Retinal pigment epithelial cell (primary cell): ENCODE data around the gene LTO1.

Experiments
- DNase-seq: peaks from one replicate; pipeline ENCODE4 v3.0.0-alpha.2; 2010; ENCODE audit warnings: low read depth
- H3K4me3 ChIP-seq: 2 replicates; pipeline ENCODE4 v1.5.1; 2011; ENCODE audit warnings: mild to moderate bottlenecking, low read length, control low read depth, moderate library complexity
- TF ChIP-seq, protein P1 (sequence below): conservative IDR thresholded peaks from 2 replicates; pipeline ENCODE4 v1.5.1; 2011; ENCODE audit warnings: low read depth, low read length, control low read depth, inconsistent platforms

Gene LTO1

DNA sequence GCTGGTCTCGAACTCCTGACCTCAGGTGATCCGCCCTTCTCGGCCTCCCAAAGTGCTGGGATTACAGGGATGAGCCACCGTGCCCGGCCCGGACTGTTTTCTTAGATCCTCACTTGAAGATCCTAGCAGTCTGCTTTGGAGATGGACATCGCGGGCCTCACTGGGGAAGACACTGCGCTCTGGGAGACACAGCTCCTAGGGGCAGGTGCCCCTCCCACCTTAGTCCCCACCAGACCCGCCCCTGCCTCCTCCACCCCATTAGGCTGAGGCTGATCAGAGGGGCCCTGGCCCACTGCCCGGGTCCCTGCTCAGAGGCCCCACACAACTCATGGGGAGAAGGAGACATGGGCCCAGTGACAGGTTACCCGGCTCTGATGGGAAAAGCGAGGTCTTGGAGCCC lies 11.3 kb upstream of the LTO1 start:
- H3K4me3 ChIP-seq, result no peak overlapping the region
- no peak for DNase-seq
- TF ChIP-seq, protein P1, sequence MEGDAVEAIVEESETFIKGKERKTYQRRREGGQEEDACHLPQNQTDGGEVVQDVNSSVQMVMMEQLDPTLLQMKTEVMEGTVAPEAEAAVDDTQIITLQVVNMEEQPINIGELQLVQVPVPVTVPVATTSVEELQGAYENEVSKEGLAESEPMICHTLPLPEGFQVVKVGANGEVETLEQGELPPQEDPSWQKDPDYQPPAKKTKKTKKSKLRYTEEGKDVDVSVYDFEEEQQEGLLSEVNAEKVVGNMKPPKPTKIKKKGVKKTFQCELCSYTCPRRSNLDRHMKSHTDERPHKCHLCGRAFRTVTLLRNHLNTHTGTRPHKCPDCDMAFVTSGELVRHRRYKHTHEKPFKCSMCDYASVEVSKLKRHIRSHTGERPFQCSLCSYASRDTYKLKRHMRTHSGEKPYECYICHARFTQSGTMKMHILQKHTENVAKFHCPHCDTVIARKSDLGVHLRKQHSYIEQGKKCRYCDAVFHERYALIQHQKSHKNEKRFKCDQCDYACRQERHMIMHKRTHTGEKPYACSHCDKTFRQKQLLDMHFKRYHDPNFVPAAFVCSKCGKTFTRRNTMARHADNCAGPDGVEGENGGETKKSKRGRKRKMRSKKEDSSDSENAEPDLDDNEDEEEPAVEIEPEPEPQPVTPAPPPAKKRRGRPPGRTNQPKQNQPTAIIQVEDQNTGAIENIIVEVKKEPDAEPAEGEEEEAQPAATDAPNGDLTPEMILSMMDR, result no peak

DNA sequence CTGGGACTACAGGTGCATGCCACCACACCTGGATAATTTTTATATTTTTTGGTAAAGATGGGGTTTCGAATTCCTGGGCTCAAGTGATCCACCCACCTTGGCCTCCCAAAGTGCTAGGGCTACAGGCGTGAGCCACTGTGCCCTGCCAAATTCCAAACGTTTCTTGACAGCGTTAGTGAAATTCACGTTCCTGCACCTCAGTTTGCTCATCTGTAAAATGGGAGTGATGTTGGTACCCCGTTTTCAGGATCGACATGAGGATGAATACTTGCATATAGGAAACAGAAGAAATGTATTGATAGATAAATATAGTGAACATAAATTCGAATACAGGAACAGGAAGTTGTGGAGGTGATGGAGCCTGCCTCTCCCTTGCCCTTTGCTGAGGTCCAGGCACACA lies 10.2 kb upstream of the LTO1 start:
- TF ChIP-seq, protein P1, result no peak
- no peak for DNase-seq
- H3K4me3 ChIP-seq, result no peak overlapping the region

DNA sequence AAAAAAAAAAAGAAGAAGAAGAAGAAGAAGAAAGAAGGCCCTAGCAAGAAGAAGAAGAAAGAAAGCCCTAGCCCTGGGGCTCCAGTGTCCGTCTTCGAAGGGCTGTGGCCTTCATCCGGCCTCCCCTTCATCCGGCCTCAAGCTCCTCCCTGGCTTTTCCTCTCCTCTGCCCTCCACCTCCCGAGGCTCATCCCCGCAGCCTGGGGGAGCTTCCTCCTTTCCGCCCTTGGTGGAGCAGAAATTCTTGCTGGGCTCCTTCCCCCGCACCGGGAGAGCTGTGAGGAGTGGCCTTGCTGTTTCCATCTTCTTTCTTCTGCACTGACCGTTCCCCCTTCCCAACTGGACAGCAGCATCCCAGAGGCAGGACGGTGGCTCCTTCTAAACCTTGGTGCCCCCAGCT lies 9.5 kb upstream of the LTO1 start:
- no peak overlapping the region for H3K4me3 ChIP-seq
- TF ChIP-seq, protein P1, result no peak
- DNase-seq, result no peak

DNA sequence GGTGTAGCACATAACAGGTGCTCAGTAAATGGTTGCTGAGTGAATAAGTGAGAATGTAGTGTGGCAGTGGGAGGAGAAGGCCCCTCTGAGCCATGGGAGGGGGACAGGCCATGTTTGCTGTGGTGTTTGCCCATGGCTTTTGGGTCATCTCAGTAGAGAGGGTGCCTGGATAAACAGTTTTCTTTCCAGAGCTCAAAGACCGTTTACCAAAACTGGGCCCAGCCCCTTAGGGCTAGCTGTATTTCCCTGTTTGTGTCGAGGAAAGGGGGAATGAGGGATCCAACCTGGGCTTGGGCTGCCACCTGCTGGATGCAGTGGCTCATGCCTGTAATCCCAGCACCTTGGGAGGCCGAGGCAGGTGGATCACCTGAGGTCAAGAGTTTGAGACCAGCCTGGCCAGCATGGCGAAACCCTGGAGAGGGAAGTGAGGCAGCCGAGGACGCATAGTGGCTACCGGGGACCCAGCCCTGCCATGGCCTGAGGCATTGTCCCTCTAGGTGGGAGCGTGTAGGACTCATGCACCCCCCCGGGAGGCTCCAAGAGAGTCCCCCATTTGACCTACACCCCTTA lies 8.7 kb upstream of the LTO1 start:
- DNase-seq, result no peak
- no peak overlapping the region for H3K4me3 ChIP-seq
- TF ChIP-seq, protein P1, result peak; percentile 67

DNA sequence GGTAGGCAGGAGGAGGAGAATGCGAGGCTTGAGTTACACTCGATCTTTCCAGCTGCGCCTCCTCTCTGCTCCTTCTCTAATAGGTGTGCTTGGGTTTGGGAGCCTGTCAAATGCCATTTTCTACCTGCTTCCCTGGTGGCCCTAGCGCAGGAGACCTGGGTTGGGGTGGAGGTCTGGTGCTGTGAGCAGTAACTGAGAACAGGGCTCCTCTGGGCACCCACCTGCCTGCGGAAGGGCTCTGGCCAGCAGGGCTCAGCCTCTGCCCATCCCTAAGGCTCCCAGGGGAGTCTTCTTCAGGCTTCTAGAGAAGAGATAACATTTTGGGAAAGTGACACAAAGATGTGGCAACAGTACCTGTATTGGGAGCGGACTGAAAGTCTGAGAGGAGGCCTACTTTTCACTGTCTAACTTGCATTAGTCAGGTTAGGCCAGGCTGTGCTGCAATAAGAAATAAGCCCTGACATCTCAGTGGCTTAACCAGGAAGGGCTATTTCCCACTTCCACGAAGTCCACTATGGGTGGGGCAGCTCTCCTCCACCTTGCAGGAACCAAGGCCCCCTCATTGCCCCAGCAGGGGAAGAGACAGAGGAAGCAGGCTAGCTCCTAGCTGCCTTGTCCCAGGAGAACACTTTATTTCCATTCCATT lies 7.7 kb upstream of the LTO1 start:
- TF ChIP-seq, protein P1, result no peak
- no peak overlapping the region for H3K4me3 ChIP-seq
- no peak for DNase-seq

DNA sequence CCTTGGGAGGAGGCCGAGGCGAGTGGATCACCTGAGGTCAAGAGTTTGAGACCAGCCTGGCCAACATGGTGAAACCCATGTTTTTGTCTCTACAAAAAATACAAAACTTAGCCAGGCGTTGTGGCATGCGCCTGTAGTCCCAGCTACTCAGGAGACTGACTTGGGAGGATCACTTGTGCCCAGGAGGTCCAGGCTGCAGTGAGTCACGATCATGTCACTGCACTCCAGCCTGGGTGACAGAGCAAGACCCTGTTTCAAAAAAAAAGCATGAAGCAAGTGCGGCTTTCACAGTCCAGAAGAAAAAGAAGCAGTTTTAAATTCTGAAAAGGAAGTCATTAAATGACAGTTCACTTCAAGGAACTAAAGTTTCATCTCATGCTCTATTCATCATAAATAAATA lies 7.1 kb upstream of the LTO1 start:
- TF ChIP-seq, protein P1, result no peak

DNA sequence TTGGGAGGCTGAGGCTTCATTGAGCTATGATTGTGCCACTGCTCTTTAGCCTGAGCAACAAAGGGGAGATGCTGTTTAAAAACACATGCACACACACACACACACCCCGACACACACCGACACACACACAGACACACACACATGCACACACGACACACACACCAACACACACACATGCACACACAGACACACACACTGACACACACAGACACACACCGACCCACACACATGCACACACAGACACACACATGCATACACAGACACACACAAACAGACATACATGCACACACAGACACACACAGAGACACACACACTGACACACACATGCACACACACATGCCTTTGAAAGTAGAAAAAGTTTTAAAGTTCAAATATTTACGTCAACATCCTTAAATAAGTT lies 5.5 kb upstream of the LTO1 start:
- DNase-seq, result no peak
- H3K4me3 ChIP-seq, result no peak overlapping the region
- TF ChIP-seq, protein P1, result no peak

More for the DNA sequence above, 7.1 kb upstream of the LTO1 start:
- no peak for DNase-seq
- no peak overlapping the region for H3K4me3 ChIP-seq
